K562 (cell line): Measurements from ENCODE around the gene RGL2. TPM values are rescaled to one million over a fixed set of nuclear protein-coding genes. Genes with fewer than 3 reads are reported as not detected.

ENCODE experiments used
- ARID1B ChIP-seq: fragments of 450-650 bp; IDR thresholded peaks from 2 replicates; pipeline ENCODE4 v1.6.1; 2016; ENCODE audit warnings: antibody characterized with exemption, mild to moderate bottlenecking, inconsistent platforms
- CHCHD3 ChIP-seq: fragments of 250-450 bp; sonication (Bioruptor Pico); IDR thresholded peaks from 2 replicates; pipeline ENCODE4 v2.1.2; 2022; ENCODE audit warnings: mild to moderate bottlenecking
- EGR1 ChIP-seq: fragments of 450-650 bp; conservative IDR thresholded peaks from 2 replicates; pipeline ENCODE4 v1.6.1; 2017; ENCODE audit warnings: mild to moderate bottlenecking
- HEY1 ChIP-seq: fragments of 250-450 bp; sonication (Bioruptor Pico); IDR thresholded peaks from 2 replicates; pipeline ENCODE4 v1.5.0; 2020; ENCODE audit warnings: mild to moderate bottlenecking, moderate library complexity, borderline replicate concordance
- HNRNPH1 ChIP-seq: fragments of 200-400 bp; formaldehyde crosslinking; optimal IDR thresholded peaks from 2 replicates; pipeline ENCODE3; 2017; ENCODE audit warnings: low read depth, mild to moderate bottlenecking, low read length, moderate library complexity
- JUNB ChIP-seq: fragments of 450-650 bp; formaldehyde crosslinking; conservative IDR thresholded peaks from 2 replicates; pipeline ENCODE4 v1.4.0; 2020; ENCODE audit warnings: mild to moderate bottlenecking
- NRF1 ChIP-seq, 2 experiments: fragments of 450-650 bp; IDR thresholded peaks in 1 of 2; conservative IDR thresholded peaks in 1 of 2; 2 replicates each; pipeline ENCODE4 v1.6.1; 2014; ENCODE audit warnings: mild to moderate bottlenecking in 2 of 2
- POLR2A ChIP-seq: fragments of 450-650 bp; conservative IDR thresholded peaks from 2 replicates; pipeline ENCODE4 v1.6.1; 2016
- POLR2B ChIP-seq: fragments of 450-650 bp; IDR thresholded peaks from 2 replicates; pipeline ENCODE4 v1.6.1; 2018; ENCODE audit warnings: low read depth; ENCODE audit not compliant: partially characterized antibody
- RAD21 ChIP-seq, 2 experiments: fragments of 250-450 bp in 1 of 2; fragments of 450-650 bp in 1 of 2; sonication (Bioruptor Pico) in 1 of 2; formaldehyde crosslinking in 1 of 2; IDR thresholded peaks in 1 of 2; conservative IDR thresholded peaks in 1 of 2; 2 replicates each; pipeline versions ENCODE4 v1.4.0 to v1.8.0; 2020 to 2022; ENCODE audit warnings: mild to moderate bottlenecking in 2 of 2, moderate library complexity in 1 of 2
- SLC30A9 ChIP-seq: fragments of 250-450 bp; sonication (Bioruptor Pico); IDR thresholded peaks from 2 replicates; pipeline ENCODE4 v1.8.0; 2022; ENCODE audit warnings: mild to moderate bottlenecking, moderate library complexity
- TBP ChIP-seq: optimal IDR thresholded peaks from 2 replicates; pipeline ENCODE3; 2011; ENCODE audit warnings: low read depth, low read length, improper control_type of control experiment
- THRAP3 ChIP-seq: fragments of 450-650 bp; IDR thresholded peaks from 2 replicates; pipeline ENCODE4 v1.6.1; 2016; ENCODE audit warnings: mild to moderate bottlenecking, inconsistent platforms, borderline replicate concordance
- TRIM24 ChIP-seq, 2 experiments: fragments of 450-650 bp; IDR thresholded peaks; 2 replicates each; pipeline ENCODE4 v1.6.1; 2016
- TRIM28 ChIP-seq: fragments of 450-650 bp; IDR thresholded peaks from 2 replicates; pipeline ENCODE4 v1.6.1; 2017
- WHSC1 ChIP-seq: IDR thresholded peaks from one replicate; pipeline ENCODE4 v1.6.1; 2012; ENCODE audit warnings: low read length, control low read depth, inconsistent platforms
- ZNF124 ChIP-seq: sonication (generic); formaldehyde crosslinking; IDR thresholded peaks from 2 replicates; pipeline ENCODE4 v1.8.1; 2022; ENCODE audit warnings: missing genetic modification reagents
- ZNF224 ChIP-seq: sonication (generic); formaldehyde crosslinking; IDR thresholded peaks from 2 replicates; pipeline ENCODE4 v1.8.0; 2022; ENCODE audit warnings: mild to moderate bottlenecking, missing genetic modification reagents
- ZNF589 ChIP-seq: fragments of 200-800 bp; sonication (Bioruptor generic); IDR thresholded peaks from 2 replicates; pipeline ENCODE4 v1.6.1; 2016; ENCODE audit warnings: low read depth, missing genetic modification characterization, missing compliant biosample characterization
- polyA plus RNA-seq, 8 experiments: library from polyadenylated mRNA; depleted of rRNA in 4 of 8; stranded (reverse) in 5 of 8; unstranded in 3 of 8; fragments of >200 nt; fragmentation: Nextera tagmentation in 2 of 8; fragmentation: Illumina TruSeq in 1 of 8; extraction: Ambion mirVana in 2 of 8; extraction: Trizol in 1 of 8; gene quantifications; 2 replicates each; pipeline versions ENCODE4 v1.2.1 to v1.2.3, GENCODE V29; 2011 to 2014; ENCODE audit warnings: inconsistent platforms in 1 of 8, missing spikeins in 1 of 8
- total RNA-seq, 7 experiments: library from RNA; depleted of rRNA in 6 of 7; stranded (reverse); fragments of >200 nt in 6 of 7; fragmentation: Illumina TruSeq in 2 of 7; extraction: Trizol in 2 of 7; gene quantifications; 2 replicates each; pipeline versions ENCODE4 v1.2.1 to v1.2.3, GENCODE V29; 2011 to 2021; ENCODE audit warnings: low replicate concordance in 1 of 7
- TF ChIP-seq, protein P1 (sequence below): sonication (generic); formaldehyde crosslinking; IDR thresholded peaks from 2 replicates; pipeline ENCODE4 v1.5.0; 2020; ENCODE audit warnings: missing genetic modification reagents
- TF ChIP-seq, protein P2 (sequence below): fragments of 450-650 bp; formaldehyde crosslinking; IDR thresholded peaks from 2 replicates; pipeline ENCODE4 v1.4.0; 2022; ENCODE audit warnings: missing genetic modification characterization
- TF ChIP-seq, protein P3 (sequence below): fragments of 250-450 bp; sonication (Bioruptor Pico); IDR thresholded peaks from 2 replicates; pipeline ENCODE4 v1.5.0; 2020; ENCODE audit warnings: mild to moderate bottlenecking, borderline replicate concordance
- TF ChIP-seq, protein P4 (sequence below): fragments of 450-650 bp; IDR thresholded peaks from 2 replicates; pipeline ENCODE4 v1.6.1; 2017; ENCODE audit warnings: mild to moderate bottlenecking, moderate library complexity
- TF ChIP-seq, protein P5 (sequence below): fragments of 450-650 bp; IDR thresholded peaks from 2 replicates; pipeline ENCODE4 v1.6.1; 2016

The RGL2 gene
- total and polyA plus RNA-seq, 9 of the 15 experiments (the other 6 are each of a cell fraction or from before 2014, with no cell fraction given) = 1.8 to 57.1 (median 19.5) TPM

DNA sequence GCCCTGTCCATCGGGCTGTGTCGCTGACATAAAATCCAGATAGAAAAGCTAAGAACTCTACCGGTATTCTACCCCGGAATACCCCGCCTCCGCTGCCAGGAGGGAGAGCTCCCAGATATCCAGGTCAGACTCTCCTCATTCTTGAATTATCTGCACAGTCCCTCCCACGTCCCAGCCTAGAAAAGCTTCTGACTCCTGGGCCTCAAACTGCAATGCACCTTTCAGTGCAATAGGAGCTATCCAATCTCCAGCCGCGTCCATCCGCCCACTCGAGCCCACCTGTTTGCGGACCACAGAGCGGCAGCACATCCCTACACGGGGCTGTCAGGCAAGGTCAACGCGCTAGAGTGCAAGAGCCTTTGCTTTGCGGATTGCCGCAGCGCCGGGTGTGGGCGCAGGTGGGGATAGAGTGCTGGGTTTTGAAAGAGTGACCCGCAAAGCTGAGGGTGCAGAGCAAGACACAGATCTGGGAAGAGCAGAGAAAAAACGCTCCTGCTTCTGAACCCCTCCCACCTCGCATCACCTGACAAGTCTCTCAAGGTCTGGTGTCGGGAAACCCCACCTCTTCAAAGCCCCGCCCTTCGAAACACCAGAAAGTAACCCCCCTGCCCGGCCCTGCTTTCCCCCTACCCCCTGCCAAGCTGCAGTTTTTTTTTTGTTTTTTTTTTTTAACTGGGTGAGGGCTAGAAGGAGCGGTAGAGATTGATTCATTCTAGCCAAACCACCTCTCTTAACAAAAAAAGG is 13.8 kb upstream of the RGL2 start (continued):
- TF ChIP-seq NRF1 (conservative IDR thresholded peaks at IDR 0.05 in 1 of 2, IDR thresholded peaks at IDR 0.05 in 1 of 2) (peak in 1 of 2 experiments; percentile 26; a peak in 1 of 4 replicates), HNRNPH1 (no peak), POLR2A (no peak), ZNF124 (CRISPR knock-in tag) (no peak), ARID1B (0 out of 2 replicates have a peak, but pooled peaks have one; percentile 21), TRIM24 (IDR thresholded peaks at IDR 0.05) (no peak), CHCHD3 (no peak), HEY1 (no peak), SLC30A9 (no peak), EGR1 (peak; percentile 90), ZNF224 (CRISPR knock-in tag) (no peak), RAD21 (CRISPR knock-in tag; conservative IDR thresholded peaks at IDR 0.05 in 1 of 2, IDR thresholded peaks at IDR 0.05 in 1 of 2) (peak in 1 of 2 experiments; percentile 33; a peak in 1 of 4 replicates), TBP (peak; percentile 42), ZNF589 (CRISPR knock-in tag) (no peak), POLR2B (no peak), JUNB (CRISPR knock-in tag) (no peak), WHSC1 (no peak), TRIM28 (no peak), THRAP3 (0 out of 2 replicates have a peak, but pooled peaks have one; percentile 30)
- TF ChIP-seq, protein P1, sequence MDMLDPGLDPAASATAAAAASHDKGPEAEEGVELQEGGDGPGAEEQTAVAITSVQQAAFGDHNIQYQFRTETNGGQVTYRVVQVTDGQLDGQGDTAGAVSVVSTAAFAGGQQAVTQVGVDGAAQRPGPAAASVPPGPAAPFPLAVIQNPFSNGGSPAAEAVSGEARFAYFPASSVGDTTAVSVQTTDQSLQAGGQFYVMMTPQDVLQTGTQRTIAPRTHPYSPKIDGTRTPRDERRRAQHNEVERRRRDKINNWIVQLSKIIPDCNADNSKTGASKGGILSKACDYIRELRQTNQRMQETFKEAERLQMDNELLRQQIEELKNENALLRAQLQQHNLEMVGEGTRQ (CRISPR knock-in tag) = peak; percentile 73
- TF ChIP-seq, protein P2, sequence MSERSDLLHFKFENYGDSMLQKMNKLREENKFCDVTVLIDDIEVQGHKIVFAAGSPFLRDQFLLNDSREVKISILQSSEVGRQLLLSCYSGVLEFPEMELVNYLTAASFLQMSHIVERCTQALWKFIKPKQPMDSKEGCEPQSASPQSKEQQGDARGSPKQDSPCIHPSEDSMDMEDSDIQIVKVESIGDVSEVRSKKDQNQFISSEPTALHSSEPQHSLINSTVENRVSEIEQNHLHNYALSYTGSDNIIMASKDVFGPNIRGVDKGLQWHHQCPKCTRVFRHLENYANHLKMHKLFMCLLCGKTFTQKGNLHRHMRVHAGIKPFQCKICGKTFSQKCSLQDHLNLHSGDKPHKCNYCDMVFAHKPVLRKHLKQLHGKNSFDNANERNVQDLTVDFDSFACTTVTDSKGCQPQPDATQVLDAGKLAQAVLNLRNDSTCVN (CRISPR knock-in tag) = no peak
- TF ChIP-seq, protein P3, sequence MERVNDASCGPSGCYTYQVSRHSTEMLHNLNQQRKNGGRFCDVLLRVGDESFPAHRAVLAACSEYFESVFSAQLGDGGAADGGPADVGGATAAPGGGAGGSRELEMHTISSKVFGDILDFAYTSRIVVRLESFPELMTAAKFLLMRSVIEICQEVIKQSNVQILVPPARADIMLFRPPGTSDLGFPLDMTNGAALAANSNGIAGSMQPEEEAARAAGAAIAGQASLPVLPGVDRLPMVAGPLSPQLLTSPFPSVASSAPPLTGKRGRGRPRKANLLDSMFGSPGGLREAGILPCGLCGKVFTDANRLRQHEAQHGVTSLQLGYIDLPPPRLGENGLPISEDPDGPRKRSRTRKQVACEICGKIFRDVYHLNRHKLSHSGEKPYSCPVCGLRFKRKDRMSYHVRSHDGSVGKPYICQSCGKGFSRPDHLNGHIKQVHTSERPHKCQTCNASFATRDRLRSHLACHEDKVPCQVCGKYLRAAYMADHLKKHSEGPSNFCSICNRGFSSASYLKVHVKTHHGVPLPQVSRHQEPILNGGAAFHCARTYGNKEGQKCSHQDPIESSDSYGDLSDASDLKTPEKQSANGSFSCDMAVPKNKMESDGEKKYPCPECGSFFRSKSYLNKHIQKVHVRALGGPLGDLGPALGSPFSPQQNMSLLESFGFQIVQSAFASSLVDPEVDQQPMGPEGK (CRISPR knock-in tag) = no peak
- TF ChIP-seq, protein P4, sequence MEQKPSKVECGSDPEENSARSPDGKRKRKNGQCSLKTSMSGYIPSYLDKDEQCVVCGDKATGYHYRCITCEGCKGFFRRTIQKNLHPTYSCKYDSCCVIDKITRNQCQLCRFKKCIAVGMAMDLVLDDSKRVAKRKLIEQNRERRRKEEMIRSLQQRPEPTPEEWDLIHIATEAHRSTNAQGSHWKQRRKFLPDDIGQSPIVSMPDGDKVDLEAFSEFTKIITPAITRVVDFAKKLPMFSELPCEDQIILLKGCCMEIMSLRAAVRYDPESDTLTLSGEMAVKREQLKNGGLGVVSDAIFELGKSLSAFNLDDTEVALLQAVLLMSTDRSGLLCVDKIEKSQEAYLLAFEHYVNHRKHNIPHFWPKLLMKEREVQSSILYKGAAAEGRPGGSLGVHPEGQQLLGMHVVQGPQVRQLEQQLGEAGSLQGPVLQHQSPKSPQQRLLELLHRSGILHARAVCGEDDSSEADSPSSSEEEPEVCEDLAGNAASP = no peak
- TF ChIP-seq, protein P5, sequence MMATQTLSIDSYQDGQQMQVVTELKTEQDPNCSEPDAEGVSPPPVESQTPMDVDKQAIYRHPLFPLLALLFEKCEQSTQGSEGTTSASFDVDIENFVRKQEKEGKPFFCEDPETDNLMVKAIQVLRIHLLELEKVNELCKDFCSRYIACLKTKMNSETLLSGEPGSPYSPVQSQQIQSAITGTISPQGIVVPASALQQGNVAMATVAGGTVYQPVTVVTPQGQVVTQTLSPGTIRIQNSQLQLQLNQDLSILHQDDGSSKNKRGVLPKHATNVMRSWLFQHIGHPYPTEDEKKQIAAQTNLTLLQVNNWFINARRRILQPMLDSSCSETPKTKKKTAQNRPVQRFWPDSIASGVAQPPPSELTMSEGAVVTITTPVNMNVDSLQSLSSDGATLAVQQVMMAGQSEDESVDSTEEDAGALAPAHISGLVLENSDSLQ = peak; percentile 82
